Activated CD8-positive, alpha-beta memory T cell treated with anti-CD3 and anti-CD28 coated beads, Interleukin-2, amount 50 U/mL, for 48 hours (primary cell): ENCODE measurements around the gene RPP25.

Experiments
- DNase-seq: peaks from one replicate; pipeline ENCODE4 v3.0.0-alpha.2; 2020

The RPP25 gene, protein sequence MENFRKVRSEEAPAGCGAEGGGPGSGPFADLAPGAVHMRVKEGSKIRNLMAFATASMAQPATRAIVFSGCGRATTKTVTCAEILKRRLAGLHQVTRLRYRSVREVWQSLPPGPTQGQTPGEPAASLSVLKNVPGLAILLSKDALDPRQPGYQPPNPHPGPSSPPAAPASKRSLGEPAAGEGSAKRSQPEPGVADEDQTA

DNA sequence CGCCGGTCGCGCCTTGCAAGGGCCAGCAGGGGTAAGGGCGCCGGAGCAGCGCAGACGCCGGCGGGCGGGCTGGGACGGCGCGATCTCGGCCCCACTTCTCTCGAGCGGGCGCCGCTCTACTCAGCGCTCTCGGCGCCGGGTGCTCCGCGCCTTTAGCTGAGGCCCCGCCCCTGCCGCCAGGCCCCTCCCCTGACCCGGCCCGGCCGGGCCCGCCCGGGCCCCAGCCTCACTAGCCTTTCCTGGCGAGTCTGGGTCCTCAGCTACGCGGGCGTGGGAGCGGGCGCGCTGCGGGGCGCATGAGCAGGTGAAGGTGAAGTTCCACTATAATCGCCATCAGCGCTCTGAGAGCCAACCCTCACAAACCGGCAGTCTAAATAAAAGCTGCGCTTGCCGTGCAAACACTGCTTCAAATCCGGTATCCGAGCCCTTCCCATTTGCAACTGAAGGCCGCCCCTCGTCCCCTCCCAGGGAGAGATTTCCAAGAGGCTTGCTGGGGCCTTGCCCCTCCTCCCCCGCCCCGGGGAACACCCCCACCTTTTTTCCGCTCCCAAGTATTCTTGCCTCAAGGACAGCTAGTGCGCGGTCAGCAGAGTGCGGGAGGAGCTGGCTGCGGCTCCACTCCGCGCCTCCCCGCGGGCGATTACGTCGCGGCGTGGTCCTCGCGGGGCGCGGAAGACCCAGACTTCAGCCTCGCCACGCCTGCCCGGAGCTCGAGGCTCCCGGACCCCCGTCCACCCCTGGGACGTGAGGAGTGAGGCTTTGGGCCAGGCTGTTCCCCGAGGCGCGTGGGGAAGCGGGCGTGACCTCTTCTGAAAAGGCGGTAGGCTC, at the start of gene RPP25:
Gene RPP25 (minus strand): TSS at position 125 of the 828 bp plus-strand sequence. CDS start 189 bp downstream, outside the sequence.
- peak; percentile 88 for DNase-seq

DNA sequence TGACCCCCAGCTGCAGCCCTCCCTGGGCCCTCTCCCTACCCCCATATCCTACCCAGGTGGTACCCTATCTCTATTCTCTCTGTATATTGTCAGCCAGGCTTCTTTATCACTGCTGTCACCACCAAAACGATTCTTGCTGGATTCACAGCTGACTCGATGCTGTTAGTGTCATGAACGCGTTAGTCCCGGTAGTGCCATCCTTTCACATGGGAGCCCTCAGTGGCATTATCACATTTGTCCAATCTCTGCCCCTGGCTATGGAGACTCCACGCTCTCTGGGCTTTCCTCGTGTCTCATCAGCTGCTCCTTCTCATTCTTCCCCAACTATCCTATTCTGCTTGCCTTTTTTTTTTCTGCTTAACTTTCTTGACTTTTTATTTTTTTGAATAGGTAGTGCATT, 45.8 kb upstream of the RPP25 start:
- no peak for DNase-seq

DNA sequence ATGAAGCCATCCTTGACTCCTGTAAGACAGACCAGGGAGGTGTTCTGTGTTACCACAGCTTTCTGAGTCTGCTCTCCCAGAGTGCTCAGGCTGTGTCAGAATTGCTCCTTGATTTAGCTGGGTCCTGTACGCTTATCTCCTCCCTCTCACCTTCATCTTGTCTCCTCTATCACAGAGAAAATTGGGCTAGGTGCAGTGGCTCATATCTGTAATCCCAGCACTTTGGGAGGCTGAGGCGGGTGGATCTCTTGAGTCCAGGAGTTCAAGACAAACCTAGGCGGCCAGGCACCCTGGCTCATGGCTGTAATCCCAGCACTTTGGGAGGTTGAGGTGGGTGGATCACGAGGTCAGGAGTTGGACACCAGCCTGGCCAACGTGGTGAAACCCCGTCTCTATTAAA, 44.7 kb upstream of the RPP25 start:
- no peak for DNase-seq

DNA sequence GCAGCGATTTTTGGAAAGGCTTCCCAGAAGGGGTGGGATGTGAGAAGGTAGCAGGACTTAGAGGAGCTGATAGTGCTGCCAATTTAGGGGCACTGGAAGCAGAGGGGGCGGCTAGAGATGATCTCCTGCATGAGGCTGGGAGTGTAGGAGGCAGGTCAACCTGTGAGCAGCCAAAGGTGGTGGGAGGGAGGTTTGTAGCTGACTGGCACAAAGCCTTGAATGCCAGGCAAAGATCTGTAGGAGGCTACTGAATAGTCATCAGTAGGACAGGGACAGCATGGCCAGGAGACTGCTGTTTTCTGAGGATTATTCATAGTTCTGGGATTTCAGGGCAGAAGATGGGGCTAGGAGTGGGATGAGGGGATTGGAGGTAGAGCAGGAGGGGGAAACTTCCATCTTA, 41.0 kb upstream of the RPP25 start:
- DNase-seq: no peak

DNA sequence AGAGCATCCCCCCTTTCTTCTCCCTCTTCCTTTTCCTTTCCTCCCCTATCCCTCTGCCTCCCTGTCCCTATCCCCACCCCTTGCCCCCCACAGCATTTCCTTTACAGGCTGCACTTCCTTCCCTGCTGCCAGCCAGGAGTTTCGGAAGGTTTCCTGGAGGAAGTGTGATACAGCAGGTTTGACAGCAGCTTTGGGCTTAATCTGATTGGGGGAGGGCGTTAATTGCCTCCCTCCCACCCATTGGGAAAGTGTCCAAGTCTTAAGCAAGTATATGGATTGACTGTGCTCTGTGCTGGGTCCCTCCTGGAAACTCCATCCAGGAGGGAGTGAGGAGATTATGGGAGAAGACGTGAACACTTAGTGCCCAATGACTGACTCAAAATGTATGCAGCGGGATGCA, 40.6 kb upstream of the RPP25 start:
- DNase-seq: no peak

DNA sequence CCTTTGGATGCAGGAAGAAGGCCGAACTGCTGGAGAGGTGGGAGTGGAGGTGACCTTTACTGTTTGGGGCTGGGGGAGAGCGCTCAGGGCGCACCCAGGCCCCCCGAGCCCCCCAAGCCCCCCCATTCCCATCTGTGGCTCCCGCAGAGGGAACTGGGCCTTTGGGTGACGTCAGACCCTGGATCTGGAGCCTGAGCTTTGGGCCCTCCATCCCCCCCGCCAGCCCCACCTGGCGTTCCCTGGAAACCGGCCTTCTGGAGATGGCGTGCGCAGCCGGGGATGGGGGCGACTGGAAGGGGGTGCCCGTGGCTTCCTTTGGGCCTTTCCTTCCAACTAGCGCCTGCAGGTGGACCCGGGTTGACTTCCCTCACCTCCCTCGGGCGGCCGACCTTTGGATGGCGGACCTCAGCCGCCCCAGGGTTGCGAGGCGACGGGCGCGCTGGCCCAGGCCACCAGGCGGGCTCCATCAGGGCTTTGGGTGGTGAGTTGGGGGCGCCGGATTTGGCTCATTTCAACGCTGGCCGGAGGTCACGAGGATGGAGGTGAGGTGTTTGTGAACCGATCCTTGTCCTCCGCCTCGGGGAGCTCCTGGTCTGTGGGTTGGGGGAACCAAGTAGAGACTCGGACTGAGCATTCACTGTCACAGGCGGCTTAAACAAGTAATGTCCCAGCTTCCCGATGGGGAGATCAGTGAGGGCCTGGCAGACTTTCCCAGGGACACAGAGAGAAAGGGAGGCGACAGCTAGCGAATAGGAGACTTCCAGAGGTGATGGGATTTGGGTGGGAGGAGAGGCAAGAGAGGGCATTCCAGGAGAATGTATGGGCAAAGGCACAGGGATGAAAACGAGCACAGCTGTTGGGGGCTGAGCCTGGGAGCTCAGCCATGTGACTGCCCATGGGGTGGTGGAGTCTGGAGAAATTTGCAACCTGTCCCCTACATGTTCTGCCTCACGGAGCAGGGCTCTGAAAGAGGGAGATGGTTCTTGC, 39.5 kb upstream of the RPP25 start:
- DNase-seq: no peak

DNA sequence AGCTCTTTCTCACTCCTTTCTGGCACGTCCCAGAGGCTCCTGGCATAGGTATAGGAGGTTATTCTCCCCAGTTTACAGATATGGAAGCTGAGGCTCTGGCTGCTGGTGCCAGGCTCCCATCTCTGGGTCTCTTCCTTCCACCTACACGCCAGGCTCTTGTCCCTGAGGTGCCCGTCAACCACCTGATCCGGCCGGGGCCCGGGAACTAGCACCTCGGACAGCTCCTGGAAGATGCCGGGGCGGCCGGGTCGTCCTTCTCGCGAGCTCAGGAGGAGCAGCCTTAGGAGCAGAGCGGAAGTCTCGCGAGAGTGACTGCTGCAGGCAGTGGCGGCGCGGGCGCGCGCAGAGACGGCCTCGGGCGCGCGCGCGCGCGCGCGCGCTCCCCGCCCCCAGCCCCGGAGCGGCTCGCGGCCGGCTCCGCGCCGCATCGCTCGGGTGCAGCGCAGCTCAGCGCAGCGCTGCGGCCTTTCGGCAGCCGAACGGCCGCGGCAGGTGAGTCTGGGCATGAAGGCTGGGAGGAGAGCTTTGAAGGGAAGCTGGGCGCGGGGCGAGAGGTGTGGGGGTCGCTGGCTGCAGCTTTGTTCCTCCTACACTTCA, 38.7 kb upstream of the RPP25 start, which contains the start of gene SCAMP5:
Gene SCAMP5 (plus strand): TSS at position 382 of the 597 bp plus-strand sequence. CDS start 16,277 bp downstream, outside the sequence.
- peak; percentile 99 for DNase-seq

DNA sequence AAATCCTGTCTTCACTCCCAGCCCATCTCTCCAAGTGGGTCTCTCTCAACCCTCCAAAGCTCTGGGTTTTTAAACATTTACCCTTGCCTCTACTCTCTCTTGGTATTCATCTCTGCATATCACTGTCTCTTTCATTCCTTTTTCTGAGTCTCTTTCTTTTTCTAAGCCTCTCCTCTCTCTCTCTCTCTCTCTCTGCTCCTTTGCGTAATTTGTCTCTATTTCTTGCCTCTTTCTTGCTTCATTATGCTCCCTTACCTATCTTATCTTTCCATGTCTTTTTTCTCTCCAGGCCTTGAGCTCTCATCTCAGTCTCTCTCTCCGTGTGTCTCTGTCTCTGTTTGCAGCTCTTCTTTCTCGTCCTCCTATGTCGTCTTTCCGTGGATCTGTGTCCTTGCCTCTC, 38.1 kb upstream of the RPP25 start:
- DNase-seq: no peak

DNA sequence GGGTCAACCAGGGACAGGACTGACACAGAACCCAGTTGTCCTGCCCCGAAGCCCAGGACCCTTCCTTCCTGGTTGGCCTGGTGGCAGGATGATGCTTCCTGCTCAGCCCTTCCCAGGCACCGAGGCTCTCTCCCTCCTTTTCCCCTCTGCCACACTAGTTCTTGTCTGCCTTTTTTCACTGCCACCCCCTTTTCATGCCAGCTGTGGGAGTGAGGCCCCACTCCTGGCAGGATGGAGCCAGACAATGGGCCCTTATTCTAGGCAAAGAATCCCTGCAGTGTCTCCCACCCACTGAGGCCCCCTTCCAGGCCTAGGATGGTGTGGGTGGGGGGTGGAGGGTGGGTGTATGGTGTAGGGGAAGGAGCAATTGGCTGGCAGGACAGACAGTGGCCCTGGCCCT, 37.7 kb upstream of the RPP25 start:
- DNase-seq: no peak

DNA sequence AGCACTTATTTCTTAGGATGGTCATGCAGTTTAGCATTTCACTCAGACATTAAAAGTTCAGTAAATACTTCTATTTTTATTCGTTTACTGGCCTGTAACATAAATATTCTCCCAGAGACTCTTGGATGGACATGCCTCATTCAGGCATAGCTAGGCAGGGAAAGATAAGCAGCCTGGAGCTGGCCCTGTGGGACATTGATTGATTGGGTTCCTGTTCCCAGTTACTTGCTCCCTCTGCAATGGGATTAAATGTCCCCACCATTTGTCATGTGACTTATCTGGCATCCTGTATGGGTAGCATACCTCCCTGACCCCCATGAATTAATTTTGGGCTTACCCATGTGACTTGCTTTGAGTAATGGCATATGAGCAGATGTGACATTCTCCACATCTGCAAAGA, 36.0 kb upstream of the RPP25 start:
- no peak for DNase-seq

DNA sequence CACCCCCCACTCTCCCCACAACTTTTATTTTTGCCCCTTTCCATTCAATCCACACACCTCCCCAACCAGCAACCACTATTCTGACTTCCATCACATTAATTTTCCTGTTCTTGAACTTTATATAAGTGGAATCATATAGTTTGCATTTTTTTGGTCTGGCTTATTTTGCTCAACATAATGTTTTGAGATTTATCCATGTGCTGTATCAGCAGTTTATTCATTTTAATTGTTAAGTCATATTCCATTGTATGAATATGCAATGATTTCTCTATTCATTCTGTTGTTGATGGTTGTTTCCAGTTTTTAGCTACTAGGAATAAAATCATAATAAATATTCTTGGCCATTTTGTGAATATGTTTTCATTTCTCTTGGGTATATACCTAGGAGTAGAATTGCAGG, 33.0 kb upstream of the RPP25 start:
- no peak for DNase-seq

DNA sequence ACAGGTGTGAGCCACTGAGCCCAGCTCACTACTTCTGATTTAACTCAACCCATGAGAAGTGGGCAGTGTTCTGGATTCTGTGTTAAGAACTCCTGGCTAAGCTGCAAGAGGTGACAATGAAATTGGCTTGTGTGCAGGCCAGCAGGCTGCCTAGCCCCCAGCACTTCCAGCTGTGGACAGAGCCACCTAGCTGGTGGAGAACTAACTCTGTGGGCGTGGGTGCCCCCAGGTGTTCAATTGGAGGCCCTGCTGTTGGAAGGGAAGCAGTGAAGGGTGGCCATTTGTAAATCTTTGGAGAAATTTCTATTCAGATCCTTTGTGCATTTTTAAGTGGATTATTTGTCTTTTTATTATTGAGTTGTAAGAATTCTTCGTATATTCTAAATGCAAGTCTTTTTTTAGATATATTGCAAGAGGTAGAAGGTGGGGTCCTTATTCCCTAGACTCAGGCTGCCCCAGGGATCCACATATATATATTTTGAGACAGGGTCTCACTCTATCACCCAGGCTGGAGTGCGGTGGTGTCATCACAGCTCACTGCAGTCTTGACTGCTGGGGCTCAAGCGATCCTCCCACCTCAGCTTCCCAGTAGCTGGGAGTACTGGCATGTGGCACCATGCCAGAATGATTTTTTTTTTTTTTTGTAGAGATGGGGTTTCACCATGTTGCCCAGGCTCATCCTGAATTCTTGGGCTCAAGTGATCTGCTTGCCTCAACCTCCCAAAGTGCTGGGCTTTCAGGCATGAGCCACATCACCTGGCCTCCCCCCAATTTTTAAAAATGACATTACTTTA, 31.6 kb upstream of the RPP25 start:
- peak; percentile 63 for DNase-seq

DNA sequence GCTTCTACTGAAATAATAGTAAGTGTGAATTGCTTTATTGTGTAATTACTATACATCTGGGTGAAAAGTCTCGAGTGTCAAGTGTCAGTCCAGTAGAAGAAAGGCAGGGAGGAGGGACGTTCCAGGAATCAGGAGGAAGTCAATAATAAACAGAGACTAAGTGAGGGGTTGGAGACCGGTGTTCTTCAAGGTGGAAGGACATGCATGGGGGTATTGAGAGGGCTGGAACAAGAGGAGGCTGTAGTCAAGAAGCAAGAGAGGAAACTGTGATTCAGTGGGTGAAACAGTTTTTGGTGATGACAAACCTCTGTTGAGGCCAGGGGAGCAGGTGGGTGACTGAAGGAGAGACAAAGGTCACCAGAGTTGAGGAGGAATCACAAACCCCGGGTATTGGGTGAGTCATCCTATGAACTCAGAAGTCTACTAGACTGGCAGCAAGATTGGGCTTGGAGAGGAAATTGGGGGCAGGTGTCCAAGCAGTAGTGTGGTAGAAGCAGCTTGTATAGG, 27.2 kb upstream of the RPP25 start:
- peak; percentile 69 for DNase-seq

DNA sequence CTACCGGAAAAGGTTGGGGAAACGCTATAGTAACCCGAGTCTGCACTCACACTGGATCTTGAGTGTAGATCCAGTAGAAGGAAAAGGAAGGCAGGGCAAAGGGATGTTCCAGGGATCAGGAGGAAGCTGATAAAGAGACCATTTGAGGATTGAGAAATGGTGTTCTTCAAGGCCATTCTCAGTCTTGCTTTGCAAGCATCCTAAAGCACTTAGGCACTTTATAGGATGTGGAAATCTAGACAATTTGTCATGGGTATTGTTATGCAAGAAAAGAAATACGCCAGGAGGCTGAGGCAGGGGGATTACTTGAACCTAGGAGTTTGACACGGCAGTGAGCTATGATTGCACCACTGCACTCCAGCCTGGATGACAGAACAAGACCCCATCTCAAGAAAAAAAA, 25.6 kb upstream of the RPP25 start:
- DNase-seq: no peak

DNA sequence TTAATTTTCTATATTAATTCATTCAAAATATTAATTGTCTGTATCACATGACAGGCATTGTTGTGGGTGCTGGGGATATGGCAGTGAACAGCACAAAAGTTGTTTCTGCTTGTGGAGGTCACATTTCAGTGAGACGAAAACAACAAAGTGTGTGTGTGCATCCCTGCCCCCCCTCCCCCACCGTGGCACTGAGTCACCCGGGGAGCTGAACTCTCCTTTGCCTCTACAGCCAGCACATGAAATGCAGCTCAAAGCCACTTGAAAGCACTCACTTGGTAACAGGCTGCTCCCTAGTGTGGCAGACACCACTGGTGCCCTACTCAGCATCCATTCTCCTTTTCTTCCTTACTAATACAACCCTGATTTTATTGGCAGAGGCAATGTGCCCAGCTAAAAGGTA, 21.9 kb upstream of the RPP25 start:
- DNase-seq: peak; percentile 76

DNA sequence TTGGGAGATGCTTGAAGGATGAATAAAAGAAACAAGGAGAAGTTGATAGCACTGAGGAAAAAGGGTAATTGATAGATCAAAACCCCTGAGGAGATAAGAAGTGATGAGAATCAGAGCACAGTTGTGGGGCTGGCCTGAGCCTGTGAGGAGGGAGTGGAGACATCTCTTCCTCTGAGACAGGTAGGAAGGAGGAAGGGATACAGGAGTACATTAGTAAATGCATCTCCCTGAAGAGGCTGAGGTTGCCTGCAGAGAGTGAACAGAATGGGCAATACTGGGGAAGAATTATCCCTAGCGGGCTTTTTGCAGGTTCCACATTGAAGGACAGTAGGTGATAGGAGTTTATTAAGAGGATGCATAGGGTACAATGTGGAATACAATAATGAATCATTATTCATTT, 21.5 kb upstream of the RPP25 start:
- no peak for DNase-seq

DNA sequence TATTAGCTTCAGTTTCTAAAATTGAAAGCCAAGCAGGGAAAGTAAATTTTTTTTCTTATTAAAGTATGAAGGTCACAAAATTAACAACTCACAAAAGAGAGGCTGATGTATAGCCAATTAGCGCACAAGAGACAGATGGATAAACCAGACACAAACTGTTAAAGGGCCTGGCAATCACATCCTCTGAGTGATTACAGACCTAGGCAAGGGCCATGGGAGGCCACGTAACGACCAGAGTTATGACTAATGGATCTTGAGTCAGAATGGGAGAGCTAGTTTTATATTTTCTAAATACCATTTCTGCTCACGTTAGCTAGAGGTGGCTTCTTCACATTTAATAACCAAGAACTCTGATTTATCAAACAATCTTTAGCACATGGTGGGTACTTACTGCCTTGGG, 21.0 kb upstream of the RPP25 start:
- no peak for DNase-seq

DNA sequence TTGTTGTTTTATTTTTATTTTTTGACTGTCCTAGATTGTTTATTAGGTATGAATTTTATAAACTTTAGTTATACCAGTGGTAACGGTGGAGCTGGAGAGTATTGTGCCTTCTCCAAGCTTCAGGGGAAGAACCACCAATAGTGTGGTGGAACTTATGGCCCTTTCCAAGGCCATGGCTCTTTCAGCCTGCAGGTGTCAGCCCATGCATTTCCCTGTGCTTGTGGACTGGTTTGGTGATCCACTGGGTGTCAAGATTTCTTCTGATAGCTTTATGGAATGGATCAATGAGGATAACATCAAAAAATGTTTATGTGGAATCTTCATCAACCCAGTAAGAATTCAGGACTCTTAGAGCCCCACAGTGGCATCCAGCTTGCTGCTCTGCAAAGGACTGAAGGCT, 19.6 kb upstream of the RPP25 start:
- no peak for DNase-seq

DNA sequence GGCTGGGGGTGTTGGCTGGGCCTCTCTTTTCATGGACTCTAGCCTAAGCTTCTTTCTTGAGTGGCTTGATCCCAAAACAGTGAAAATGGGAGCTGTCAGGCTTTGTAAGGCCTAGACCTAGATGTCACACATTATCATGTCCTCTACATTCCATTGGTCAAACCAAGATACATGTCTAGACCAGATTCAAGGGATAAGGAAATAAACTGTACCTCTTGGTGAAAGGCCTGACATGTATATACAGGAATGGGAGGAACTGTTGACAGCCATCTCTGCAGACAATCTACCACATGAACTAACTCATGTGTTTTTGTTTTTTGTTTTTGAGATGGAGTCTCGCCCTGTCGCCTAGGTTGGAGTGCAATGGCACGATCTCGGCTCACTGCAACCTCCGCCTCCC, 11.1 kb upstream of the RPP25 start:
- no peak for DNase-seq

DNA sequence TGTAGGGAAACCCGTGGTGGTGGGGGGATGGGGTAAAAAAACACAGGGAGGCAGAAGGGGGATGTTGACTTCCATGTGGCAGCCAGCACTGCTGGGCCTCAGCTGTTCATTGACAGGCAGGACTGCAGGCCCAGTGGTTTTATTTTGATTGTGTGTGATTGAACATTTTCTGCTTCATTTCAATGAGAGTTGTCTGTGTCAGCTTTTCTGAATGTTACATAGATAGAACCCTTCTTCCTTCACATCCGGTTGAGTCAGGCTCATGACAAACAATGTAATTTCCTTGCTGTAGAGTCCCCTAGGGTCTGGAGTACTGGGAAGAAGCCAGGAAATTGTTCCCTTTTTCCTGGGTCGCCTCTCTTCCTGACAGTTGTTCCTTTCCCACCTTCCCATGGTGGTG, 8.2 kb upstream of the RPP25 start:
- DNase-seq: no peak

DNA sequence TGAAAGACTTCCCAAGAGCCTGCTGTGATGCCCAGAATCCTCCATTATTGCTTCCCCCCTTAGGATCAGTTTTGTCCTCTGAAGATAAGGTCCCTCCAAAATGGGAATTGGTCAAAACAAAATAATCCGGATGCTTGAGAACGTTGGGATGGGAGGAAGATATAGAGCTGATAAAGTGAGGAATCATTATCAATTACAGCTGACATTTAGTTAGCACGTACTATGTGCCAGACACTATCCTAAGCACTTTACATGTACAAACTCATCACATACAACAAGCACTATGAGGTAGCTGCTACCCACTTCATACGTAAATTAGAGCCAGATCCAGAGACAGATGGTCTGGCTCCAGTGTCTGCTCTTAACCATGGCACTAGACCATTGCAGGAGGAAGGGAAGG, 6.6 kb upstream of the RPP25 start:
- DNase-seq: no peak

DNA sequence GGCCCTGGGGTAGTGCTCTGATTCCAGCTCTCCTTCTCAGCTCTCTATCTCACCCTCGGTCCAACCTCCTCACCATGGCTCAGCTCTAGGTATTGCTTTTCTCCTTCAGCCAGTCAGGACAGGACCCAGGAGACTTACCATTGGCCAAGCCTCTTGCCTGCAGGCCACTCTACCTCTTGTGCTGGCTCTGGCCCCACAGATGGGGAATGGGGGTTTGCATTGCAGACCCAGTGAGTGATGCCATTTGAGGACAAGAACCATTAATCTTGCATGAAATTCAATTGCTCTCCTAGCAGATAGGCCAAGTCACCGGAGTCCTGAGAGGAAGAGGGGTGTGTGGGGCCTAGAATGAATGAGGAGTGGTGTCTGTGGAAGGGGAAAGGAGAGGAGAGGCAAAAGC, 6.1 kb upstream of the RPP25 start:
- no peak for DNase-seq
